NCI-H146 (cell line): Measurements from ENCODE around the gene FAHD2A.
"Not testable (repeated sequence)": the region's sequence is repeated elsewhere in the genome, so short reads cannot be mapped to it uniquely, and the experiment has no call there.

Experiments used
- DNase-seq: peaks from one replicate; lab custom pipeline; 2025; lab: John Stamatoyannopoulos, UW

The FAHD2A gene

GRCh38 chr2:95435872-95436209 lies 33.3 kb downstream of the FAHD2A start:
- not testable (repeated sequence) for DNase-seq

- not testable (repeated sequence) for DNase-seq
Measured at GRCh38 chr2:95442474-95443099, 40.1 kb downstream of the FAHD2A start.

- DNase-seq = not testable (repeated sequence)
Measured at GRCh38 chr2:95445317-95445716, 42.8 kb downstream of the FAHD2A start.

DNA sequence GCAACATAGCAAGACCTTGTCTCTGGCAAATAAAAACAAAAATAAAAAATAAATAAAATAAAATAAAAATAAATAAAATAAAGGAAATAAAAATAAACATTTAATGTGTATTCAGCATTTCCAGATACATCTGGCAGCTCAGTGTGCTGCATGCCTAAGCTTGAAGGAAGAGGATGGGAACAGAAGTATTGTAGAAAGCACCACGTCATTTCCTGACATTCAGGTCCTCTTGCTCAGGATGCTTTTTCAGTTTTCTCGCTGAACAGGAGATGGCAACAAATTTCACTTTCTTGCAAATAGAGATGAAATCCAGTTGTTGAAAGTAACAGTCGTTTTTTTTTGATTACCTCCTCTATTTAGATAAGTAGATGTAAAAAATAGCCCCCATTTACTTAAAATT lies 60.8 kb downstream of the FAHD2A start:
- DNase-seq = not testable (repeated sequence)
